A673 (cell line): ENCODE results near the gene WWP2. TPM values are rescaled to one million over a fixed set of nuclear protein-coding genes. Genes with fewer than 3 reads are reported as not detected.

Experiments used
- BruUV-seq: library from RNA; stranded (reverse); fragments of 400-500 nt; replicated peaks from 2 replicates; lab custom pipeline; 2021; lab: Mats Ljungman, UMichigan
- CTCF ChIA-PET: fragments of 300-600 bp; sonication (Branson Sonifier 250); formaldehyde crosslinking; loops from one replicate; lab custom pipeline; 2022; ENCODE audit warnings: antibody characterized with exemption; lab: Charles Lee
- POLR2A ChIA-PET: fragments of 300-600 bp; sonication (Branson Sonifier 250); formaldehyde crosslinking; loops from one replicate; lab custom pipeline; 2022; ENCODE audit warnings: antibody characterized with exemption; ENCODE audit not compliant: low non-redundant PET; lab: Charles Lee
- DNase-seq: peaks from one replicate; pipeline ENCODE4 v3.0.0-alpha.2; 2015; ENCODE audit warnings: low spot score
- H3K27ac ChIP-seq: fragments of 200-600 bp; sonication (generic); 2 replicates; pipeline ENCODE4 v1.5.1; 2016; ENCODE audit warnings: mixed run types, low read depth, mild to moderate bottlenecking, mixed read lengths, antibody characterized with exemption, low read length; ENCODE audit not compliant: poor library complexity, severe bottlenecking
- H3K27me3 ChIP-seq: fragments of 200-600 bp; sonication (generic); replicated peaks from 2 replicates; pipeline ENCODE4 v1.6.1; 2017; ENCODE audit warnings: mixed run types, low read depth, mild to moderate bottlenecking, mixed read lengths, antibody characterized with exemption, low read length; ENCODE audit not compliant: insufficient read depth, poor library complexity
- H3K36me3 ChIP-seq: fragments of 200-600 bp; sonication (generic); 2 replicates; pipeline ENCODE4 v1.6.1; 2016; ENCODE audit warnings: mixed run types, mild to moderate bottlenecking, mixed read lengths, antibody characterized with exemption, low read length; ENCODE audit not compliant: insufficient read depth, poor library complexity, severe bottlenecking
- H3K4me1 ChIP-seq: fragments of 200-600 bp; sonication (generic); 2 replicates; pipeline ENCODE4 v1.6.1; 2017; ENCODE audit warnings: mixed run types, mild to moderate bottlenecking, mixed read lengths, antibody characterized with exemption, low read length; ENCODE audit not compliant: insufficient read depth, poor library complexity, severe bottlenecking
- H3K4me3 ChIP-seq: fragments of 200-600 bp; sonication (generic); 2 replicates; pipeline ENCODE4 v1.5.1; 2016; ENCODE audit warnings: low read depth, mixed run types, mild to moderate bottlenecking, mixed read lengths, low read length; ENCODE audit not compliant: poor library complexity, severe bottlenecking
- H3K9me3 ChIP-seq: fragments of 200-600 bp; sonication (generic); 2 replicates; pipeline ENCODE4 v1.6.1; 2016; ENCODE audit warnings: mixed run types, low read depth, mild to moderate bottlenecking, mixed read lengths, antibody characterized with exemption, low read length; ENCODE audit not compliant: poor library complexity, severe bottlenecking
- EZH2 ChIP-seq: fragments of 200-600 bp; sonication (generic); IDR thresholded peaks from 2 replicates; pipeline ENCODE4 v1.6.1; 2017; ENCODE audit warnings: borderline replicate concordance, low read depth, mild to moderate bottlenecking, mixed read lengths, antibody characterized with exemption, low read length; ENCODE audit not compliant: poor library complexity, severe bottlenecking
- intact Hi-C: fragments of 100-400 bp; cut with micrococcal nuclease; formaldehyde crosslinking; loops from one replicate; pipeline ENCODE4 v1.10.0; 2022; ENCODE audit not compliant: unreplicated experiment
- total RNA-seq: library from RNA; stranded (reverse); gene quantifications from 2 replicates; pipeline ENCODE4 v1.2.3, GENCODE V29; 2021
- TF ChIP-seq, protein P1 (sequence below): fragments of 300-800, 200-600 bp; sonication (generic); conservative IDR thresholded peaks from 2 replicates; pipeline ENCODE4 v1.5.1; 2017; ENCODE audit warnings: low read depth, mild to moderate bottlenecking, antibody characterized with exemption, low read length, moderate library complexity, mixed read lengths

WWP2 gene
- total RNA-seq, 1 experiment from 2014 or later = 32.4 TPM

DNA sequence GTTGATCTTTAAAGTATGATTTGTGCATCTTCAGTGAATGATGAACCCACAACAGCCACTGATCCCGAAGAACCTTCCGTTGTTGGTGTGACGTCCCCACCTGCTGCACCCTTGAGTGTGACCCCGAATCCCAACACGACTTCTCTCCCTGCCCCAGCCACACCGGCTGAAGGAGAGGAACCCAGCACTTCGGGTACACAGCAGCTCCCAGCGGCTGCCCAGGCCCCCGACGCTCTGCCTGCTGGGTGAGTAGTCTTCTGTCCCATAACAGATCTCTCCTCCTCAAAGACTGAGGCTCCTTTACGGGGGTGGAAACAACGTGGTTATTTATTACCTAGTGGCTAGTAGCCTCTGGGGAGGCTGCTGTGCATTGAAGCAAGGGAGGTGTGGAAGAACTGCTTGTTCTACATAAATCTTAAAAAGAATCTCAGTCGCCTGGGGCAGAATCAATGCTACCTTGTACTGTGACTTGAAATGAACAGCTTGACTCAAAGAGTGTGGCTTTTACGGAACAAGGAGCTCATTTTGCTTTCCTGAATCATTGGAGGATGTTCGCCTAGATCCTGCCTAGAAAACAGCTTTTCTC, 126.0 kb downstream of the WWP2 start:
- Histone ChIP-seq H3K4me3 (no peak overlapping the region), H3K4me1 (peaks cover 9% of the 10 kb centered on the region), H3K36me3 (no peaks in the 10 kb centered on the region), H3K27ac (no peak overlapping the region), H3K27me3 (no peaks in the 10 kb centered on the region), H3K9me3 (no peaks in the 10 kb centered on the region)
- CTCF ChIA-PET = interaction anchor here (1.1 kb wide), 1 partner anchor 42 kb away, joined by 3 read pairs; no protein-coding TSS in a partner anchor
- no peak for DNase-seq
- POLR2A ChIA-PET = no interaction called here
- TF ChIP-seq EZH2 = no peak
- TF ChIP-seq, protein P1, sequence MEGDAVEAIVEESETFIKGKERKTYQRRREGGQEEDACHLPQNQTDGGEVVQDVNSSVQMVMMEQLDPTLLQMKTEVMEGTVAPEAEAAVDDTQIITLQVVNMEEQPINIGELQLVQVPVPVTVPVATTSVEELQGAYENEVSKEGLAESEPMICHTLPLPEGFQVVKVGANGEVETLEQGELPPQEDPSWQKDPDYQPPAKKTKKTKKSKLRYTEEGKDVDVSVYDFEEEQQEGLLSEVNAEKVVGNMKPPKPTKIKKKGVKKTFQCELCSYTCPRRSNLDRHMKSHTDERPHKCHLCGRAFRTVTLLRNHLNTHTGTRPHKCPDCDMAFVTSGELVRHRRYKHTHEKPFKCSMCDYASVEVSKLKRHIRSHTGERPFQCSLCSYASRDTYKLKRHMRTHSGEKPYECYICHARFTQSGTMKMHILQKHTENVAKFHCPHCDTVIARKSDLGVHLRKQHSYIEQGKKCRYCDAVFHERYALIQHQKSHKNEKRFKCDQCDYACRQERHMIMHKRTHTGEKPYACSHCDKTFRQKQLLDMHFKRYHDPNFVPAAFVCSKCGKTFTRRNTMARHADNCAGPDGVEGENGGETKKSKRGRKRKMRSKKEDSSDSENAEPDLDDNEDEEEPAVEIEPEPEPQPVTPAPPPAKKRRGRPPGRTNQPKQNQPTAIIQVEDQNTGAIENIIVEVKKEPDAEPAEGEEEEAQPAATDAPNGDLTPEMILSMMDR = no peak
- BruUV-seq = no TSS peak
- intact Hi-C loops = no loop called here

DNA sequence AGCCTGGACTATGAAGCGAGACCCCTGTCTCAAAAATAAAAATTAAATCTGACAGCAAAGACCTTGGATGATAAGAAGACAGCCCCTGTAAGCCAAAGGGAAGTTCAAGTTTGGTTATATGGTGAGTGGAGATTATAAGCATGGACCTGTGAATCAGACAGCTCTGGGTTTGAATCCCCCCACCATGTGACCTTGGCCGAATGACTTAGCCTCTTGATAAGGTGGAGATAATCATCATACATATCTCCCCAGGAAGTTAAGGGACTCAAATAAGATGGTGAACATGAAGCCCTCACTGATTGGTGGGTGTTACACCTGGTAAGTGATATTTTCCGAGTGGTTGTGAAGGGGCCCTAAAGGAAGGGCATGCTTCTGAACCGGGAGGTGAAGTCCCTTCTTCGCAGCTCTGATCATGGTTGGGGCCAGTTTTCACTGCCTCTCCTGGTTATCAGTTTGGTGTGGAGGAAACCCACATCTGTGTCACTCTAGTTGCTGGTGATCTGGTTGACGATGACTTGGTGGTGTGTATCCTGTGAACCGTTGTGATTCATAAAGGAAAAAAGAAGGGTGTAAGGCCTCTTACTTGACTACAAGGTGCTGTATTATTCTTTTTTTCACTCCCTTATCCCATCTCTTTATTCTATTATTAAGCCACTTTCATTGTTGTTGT, 127.3 kb downstream of the WWP2 start:
- H3K27ac ChIP-seq = no peak overlapping the region
- intact Hi-C loops = no loop called here
- ChIA-PET CTCF (no interaction called here), POLR2A (no interaction called here)
- no peak for TF ChIP-seq EZH2
- TF ChIP-seq, protein P1 = no peak
- BruUV-seq = no TSS peak
- no peaks in the 10 kb centered on the region for H3K9me3 ChIP-seq
- peaks cover 9% of the 10 kb centered on the region for H3K4me1 ChIP-seq
- no peaks in the 10 kb centered on the region for H3K27me3 ChIP-seq
- no peak overlapping the region for H3K4me3 ChIP-seq
- DNase-seq = no peak
- H3K36me3 ChIP-seq = no peaks in the 10 kb centered on the region

- DNase-seq = peak; percentile 59
- POLR2A ChIA-PET = no interaction called here
- Histone ChIP-seq H3K4me3 (no peak overlapping the region), H3K27ac (peak overlapping the region; percentile 29), H3K4me1 (peaks cover 9% of the 10 kb centered on the region), H3K36me3 (no peaks in the 10 kb centered on the region), H3K9me3 (no peaks in the 10 kb centered on the region), H3K27me3 (no peaks in the 10 kb centered on the region)
- intact Hi-C loops = no loop called here
- CTCF ChIA-PET = interaction anchor here (0.6 kb wide), 1 partner anchor 31 kb away, joined by 3 read pairs; no protein-coding TSS in a partner anchor
- BruUV-seq = no TSS peak
- TF ChIP-seq, protein P1 = no peak
- no peak for TF ChIP-seq EZH2
Observed at GRCh38 chr16:69890114-69890891, 128.2 kb downstream of the WWP2 start.
